Measurements from ENCODE around the gene KBTBD12.

- TF ChIP-seq GMEB1 (CRISPR knock-in tag; IDR thresholded peaks at IDR 0.05; ENCODE audit: borderline replicate concordance) (no peak), EZH2 (conservative IDR thresholded peaks at IDR 0.05; ENCODE audit: low read depth, low read length) (no peak), MAF1 (CRISPR knock-in tag; IDR thresholded peaks at IDR 0.05; ENCODE audit: borderline replicate concordance) (no peak), POLR2A (IDR thresholded peaks at IDR 0.05; ENCODE audit: insufficient read depth in 1 of 2, low read depth in 2 of 2, low read length in 2 of 2) (no peak), ZFP36L2 (CRISPR knock-in tag; IDR thresholded peaks at IDR 0.05) (no peak), ELF1 (CRISPR knock-in tag; IDR thresholded peaks at IDR 0.05) (no peak), USF2 (IDR thresholded peaks at IDR 0.05; ENCODE audit: low read depth, low read length) (no peak), USF2 (CRISPR knock-in tag; IDR thresholded peaks at IDR 0.05; ENCODE audit: borderline replicate concordance) (no peak), MTA3 (CRISPR knock-in tag; IDR thresholded peaks at IDR 0.05) (no peak), HNRNPUL1 (IDR thresholded peaks at IDR 0.05; ENCODE audit: low read depth, low read length) (no peak)
- TF ChIP-seq, protein P1, sequence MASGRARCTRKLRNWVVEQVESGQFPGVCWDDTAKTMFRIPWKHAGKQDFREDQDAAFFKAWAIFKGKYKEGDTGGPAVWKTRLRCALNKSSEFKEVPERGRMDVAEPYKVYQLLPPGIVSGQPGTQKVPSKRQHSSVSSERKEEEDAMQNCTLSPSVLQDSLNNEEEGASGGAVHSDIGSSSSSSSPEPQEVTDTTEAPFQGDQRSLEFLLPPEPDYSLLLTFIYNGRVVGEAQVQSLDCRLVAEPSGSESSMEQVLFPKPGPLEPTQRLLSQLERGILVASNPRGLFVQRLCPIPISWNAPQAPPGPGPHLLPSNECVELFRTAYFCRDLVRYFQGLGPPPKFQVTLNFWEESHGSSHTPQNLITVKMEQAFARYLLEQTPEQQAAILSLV (CRISPR knock-in tag; IDR thresholded peaks at IDR 0.05; ENCODE audit: borderline replicate concordance), result no peak
- TF ChIP-seq, protein P2, sequence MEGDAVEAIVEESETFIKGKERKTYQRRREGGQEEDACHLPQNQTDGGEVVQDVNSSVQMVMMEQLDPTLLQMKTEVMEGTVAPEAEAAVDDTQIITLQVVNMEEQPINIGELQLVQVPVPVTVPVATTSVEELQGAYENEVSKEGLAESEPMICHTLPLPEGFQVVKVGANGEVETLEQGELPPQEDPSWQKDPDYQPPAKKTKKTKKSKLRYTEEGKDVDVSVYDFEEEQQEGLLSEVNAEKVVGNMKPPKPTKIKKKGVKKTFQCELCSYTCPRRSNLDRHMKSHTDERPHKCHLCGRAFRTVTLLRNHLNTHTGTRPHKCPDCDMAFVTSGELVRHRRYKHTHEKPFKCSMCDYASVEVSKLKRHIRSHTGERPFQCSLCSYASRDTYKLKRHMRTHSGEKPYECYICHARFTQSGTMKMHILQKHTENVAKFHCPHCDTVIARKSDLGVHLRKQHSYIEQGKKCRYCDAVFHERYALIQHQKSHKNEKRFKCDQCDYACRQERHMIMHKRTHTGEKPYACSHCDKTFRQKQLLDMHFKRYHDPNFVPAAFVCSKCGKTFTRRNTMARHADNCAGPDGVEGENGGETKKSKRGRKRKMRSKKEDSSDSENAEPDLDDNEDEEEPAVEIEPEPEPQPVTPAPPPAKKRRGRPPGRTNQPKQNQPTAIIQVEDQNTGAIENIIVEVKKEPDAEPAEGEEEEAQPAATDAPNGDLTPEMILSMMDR (CRISPR knock-in tag; IDR thresholded peaks at IDR 0.05), result no peak
Measured at GRCh38 chr3:127902486-127902885, 12.5 kb upstream of the KBTBD12 start.

Data from HepG2 (cell line).